MM.1S (cell line): ENCODE measurements around the gene BTRC.

Source experiments
- DNase-seq: peaks from one replicate; pipeline ENCODE4 v3.0.0-alpha.2; 2015
- H2AFZ ChIP-seq: fragments of 300-600 bp; sonication (generic); 2 replicates; pipeline ENCODE4 v1.6.0; 2016; ENCODE audit warnings: antibody characterized with exemption, low read length
- H3F3A ChIP-seq: fragments of 300-600 bp; sonication (generic); 2 replicates; pipeline ENCODE4 v1.6.1; 2016; ENCODE audit warnings: mild to moderate bottlenecking, antibody characterized with exemption, low read length, moderate library complexity, mixed read lengths; ENCODE audit not compliant: insufficient read depth
- H3K27ac ChIP-seq: fragments of 300-600 bp; sonication (generic); 2 replicates; pipeline ENCODE4 v1.5.1; 2016; ENCODE audit warnings: mild to moderate bottlenecking, low read length
- H3K27me3 ChIP-seq: fragments of 300-600 bp; sonication (generic); replicated peaks from 2 replicates; pipeline ENCODE4 v1.6.0; 2016; ENCODE audit warnings: low read length; ENCODE audit not compliant: insufficient read depth
- H3K36me3 ChIP-seq: fragments of 300-600 bp; sonication (generic); replicated peaks from 2 replicates; pipeline ENCODE4 v1.6.1; 2016; ENCODE audit warnings: mild to moderate bottlenecking, low read length, mixed read lengths; ENCODE audit not compliant: insufficient read depth
- H3K4me1 ChIP-seq: fragments of 300-600 bp; sonication (generic); 2 replicates; pipeline ENCODE4 v1.6.1; 2016; ENCODE audit warnings: low read length, mixed read lengths
- H3K4me2 ChIP-seq: fragments of 300-600 bp; sonication (generic); 2 replicates; pipeline ENCODE4 v1.6.0; 2016; ENCODE audit warnings: low read depth, low read length
- H3K4me3 ChIP-seq: fragments of 300-600 bp; sonication (generic); 2 replicates; pipeline ENCODE4 v1.5.1; 2016; ENCODE audit warnings: low read length, mixed read lengths
- H3K79me2 ChIP-seq: fragments of 300-600 bp; sonication (generic); 2 replicates; pipeline ENCODE4 v1.6.1; 2016; ENCODE audit warnings: mixed run types, low read length, mixed read lengths
- H3K9ac ChIP-seq: fragments of 300-600 bp; sonication (generic); 2 replicates; pipeline ENCODE4 v1.6.1; 2016; ENCODE audit warnings: low read length, mixed read lengths
- H3K9me2 ChIP-seq: fragments of 300-600 bp; sonication (generic); replicated peaks from 2 replicates; pipeline ENCODE4 v1.6.1; 2016; ENCODE audit warnings: mild to moderate bottlenecking, low read length, mixed read lengths; ENCODE audit not compliant: insufficient read depth
- H3K9me3 ChIP-seq: fragments of 300-600 bp; sonication (generic); replicated peaks from 2 replicates; pipeline ENCODE4 v1.6.1; 2016; ENCODE audit warnings: mild to moderate bottlenecking, low read length, mixed read lengths; ENCODE audit not compliant: insufficient read depth
- H4K20me1 ChIP-seq: fragments of 300-600 bp; sonication (generic); 2 replicates; pipeline ENCODE4 v1.6.1; 2016; ENCODE audit warnings: mild to moderate bottlenecking, low read length, moderate library complexity, mixed read lengths; ENCODE audit not compliant: insufficient read depth
- EZH2 ChIP-seq: fragments of 300-600 bp; sonication (generic); optimal IDR thresholded peaks from 2 replicates; pipeline ENCODE3; 2017; ENCODE audit warnings: low read depth, mild to moderate bottlenecking, antibody characterized with exemption, low read length, mixed read lengths
- EZH2phosphoT487 ChIP-seq: fragments of 300-600 bp; sonication (generic); IDR thresholded peaks from 2 replicates; pipeline ENCODE4 v1.6.1; 2018; ENCODE audit warnings: antibody characterized with exemption, low read length
- TF ChIP-seq, protein P1 (sequence below): fragments of 300-600 bp; sonication (generic); IDR thresholded peaks from 2 replicates; pipeline ENCODE4 v1.5.1; 2016; ENCODE audit warnings: antibody characterized with exemption, low read length, mixed read lengths

Gene BTRC

DNA sequence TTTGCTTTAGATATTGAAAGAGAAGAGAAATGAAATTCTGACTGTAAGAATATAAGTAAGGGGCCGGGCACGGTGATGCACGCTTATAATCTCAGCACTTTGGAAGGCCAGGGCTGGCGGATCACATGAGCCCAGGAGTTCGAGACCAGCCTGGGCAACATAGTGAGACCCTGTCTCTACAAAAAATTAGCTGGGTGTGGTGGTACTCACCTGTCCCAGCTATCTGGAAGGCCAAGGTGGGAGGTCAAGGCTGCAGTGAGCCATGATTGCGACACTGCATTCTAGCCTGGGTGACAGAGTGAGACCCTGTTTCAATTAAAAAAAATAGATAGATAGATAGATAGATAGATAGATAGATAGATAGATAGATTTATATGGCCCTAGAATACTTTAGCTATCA lies 82.3 kb downstream of the BTRC start:
- Histone ChIP-seq H2AFZ (no peak overlapping the region), H3K4me3 (no peak overlapping the region), H3K4me1 (no peaks in the 10 kb centered on the region), H4K20me1 (no peaks in the 10 kb centered on the region), H3F3A (no peaks in the 10 kb centered on the region), H3K9ac (no peak overlapping the region), H3K9me2 (no peaks in the 10 kb centered on the region), H3K36me3 (no peaks in the 10 kb centered on the region), H3K27me3 (no peaks in the 10 kb centered on the region), H3K27ac (no peak overlapping the region), H3K9me3 (no peaks in the 10 kb centered on the region), H3K79me2 (no peaks in the 10 kb centered on the region), H3K4me2 (no peak overlapping the region)
- TF ChIP-seq, protein P1, sequence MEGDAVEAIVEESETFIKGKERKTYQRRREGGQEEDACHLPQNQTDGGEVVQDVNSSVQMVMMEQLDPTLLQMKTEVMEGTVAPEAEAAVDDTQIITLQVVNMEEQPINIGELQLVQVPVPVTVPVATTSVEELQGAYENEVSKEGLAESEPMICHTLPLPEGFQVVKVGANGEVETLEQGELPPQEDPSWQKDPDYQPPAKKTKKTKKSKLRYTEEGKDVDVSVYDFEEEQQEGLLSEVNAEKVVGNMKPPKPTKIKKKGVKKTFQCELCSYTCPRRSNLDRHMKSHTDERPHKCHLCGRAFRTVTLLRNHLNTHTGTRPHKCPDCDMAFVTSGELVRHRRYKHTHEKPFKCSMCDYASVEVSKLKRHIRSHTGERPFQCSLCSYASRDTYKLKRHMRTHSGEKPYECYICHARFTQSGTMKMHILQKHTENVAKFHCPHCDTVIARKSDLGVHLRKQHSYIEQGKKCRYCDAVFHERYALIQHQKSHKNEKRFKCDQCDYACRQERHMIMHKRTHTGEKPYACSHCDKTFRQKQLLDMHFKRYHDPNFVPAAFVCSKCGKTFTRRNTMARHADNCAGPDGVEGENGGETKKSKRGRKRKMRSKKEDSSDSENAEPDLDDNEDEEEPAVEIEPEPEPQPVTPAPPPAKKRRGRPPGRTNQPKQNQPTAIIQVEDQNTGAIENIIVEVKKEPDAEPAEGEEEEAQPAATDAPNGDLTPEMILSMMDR = no peak
- TF ChIP-seq EZH2 = no peak
- no peak for TF ChIP-seq EZH2phosphoT487
- no peak for DNase-seq

DNA sequence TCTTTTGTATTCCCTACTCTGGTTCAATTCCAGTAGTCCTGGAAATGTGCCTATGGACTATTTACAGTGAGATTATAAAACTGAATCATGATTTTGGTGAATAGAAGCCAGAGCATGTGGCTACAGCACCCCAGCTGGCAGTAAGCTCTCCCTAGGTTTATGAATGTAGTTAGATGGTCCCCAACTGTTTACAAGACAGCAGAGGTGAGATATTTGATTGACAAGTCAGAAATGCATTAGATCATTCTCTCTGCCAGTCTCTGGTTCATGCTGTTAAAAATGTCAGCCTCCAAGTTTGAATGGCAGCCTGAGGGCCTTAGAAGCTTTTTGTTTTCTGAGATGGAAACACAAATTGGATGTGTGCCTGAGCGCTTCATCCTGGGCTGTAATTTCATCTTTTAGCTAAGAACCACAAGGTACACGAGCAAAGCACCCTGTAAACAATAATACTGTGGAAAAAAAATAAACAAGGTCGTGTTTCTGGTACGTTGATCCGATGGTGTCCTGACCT lies 85.0 kb downstream of the BTRC start:
- no peaks in the 10 kb centered on the region for H3K27me3 ChIP-seq
- no peaks in the 10 kb centered on the region for H3F3A ChIP-seq
- H3K36me3 ChIP-seq = no peaks in the 10 kb centered on the region
- no peaks in the 10 kb centered on the region for H3K9me3 ChIP-seq
- H3K4me3 ChIP-seq = no peak overlapping the region
- H3K9ac ChIP-seq = no peak overlapping the region
- no peak for TF ChIP-seq EZH2
- TF ChIP-seq, protein P1 = no peak
- TF ChIP-seq EZH2phosphoT487 = no peak
- H3K9me2 ChIP-seq = no peaks in the 10 kb centered on the region
- no peak for DNase-seq
- H3K4me1 ChIP-seq = no peaks in the 10 kb centered on the region
- no peak overlapping the region for H3K4me2 ChIP-seq
- no peaks in the 10 kb centered on the region for H3K79me2 ChIP-seq
- no peaks in the 10 kb centered on the region for H4K20me1 ChIP-seq
- H3K27ac ChIP-seq = no peak overlapping the region
- H2AFZ ChIP-seq = no peak overlapping the region

DNA sequence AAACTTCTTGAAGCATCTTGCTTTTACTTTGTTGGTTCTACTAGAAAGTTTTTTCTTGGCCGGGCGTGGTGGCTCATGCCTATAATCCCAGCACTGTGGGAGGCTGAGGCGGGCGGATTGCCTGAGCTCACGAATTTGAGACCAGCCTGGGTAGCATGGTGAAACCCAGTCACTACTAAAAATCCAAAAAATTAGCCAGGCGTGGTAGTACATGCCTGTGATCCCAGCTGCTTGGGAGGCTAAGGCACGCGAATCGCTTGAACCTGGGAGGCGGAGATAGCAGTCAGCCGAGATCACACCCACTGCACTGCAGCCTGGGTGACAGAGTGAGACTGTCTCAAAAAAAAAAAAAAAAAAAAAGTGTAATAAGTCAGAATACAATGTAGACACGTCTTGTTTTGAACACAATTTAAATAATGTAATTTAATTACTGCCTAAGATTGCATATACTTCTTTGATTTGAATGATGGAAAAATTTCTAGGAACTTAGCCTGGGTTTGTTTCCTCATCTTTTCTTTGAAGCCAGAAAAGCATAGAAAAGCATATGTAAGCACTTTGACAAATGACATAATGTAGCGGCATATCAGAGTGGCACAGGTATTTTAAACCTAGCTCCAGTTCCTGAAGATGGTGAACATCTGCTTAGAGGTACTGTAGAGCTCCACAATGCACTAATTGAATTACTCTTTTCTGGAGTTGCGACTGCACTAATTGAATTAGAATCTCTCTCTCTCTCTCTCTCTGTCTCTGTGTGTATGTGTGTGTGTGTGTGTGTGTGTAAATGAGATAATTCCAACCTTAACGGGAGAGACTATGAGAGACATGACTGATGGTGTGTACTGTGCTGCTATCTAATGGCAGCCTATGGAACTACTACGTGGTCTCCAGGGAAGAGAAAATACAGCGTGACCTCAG lies 87.8 kb downstream of the BTRC start:
- Histone ChIP-seq H3K4me1 (no peaks in the 10 kb centered on the region), H3K36me3 (no peaks in the 10 kb centered on the region), H3K27ac (no peak overlapping the region), H4K20me1 (no peaks in the 10 kb centered on the region), H3K4me2 (no peak overlapping the region), H3K9me2 (no peaks in the 10 kb centered on the region), H3F3A (no peaks in the 10 kb centered on the region), H3K9me3 (no peaks in the 10 kb centered on the region), H3K4me3 (no peak overlapping the region), H3K9ac (no peak overlapping the region), H3K27me3 (no peaks in the 10 kb centered on the region), H3K79me2 (no peaks in the 10 kb centered on the region), H2AFZ (no peak overlapping the region)
- TF ChIP-seq EZH2phosphoT487 = no peak
- TF ChIP-seq, protein P1 = peak; percentile 47
- DNase-seq = peak; percentile 44
